Measurements from ENCODE around the gene IGF1R.

Gene IGF1R

DNA sequence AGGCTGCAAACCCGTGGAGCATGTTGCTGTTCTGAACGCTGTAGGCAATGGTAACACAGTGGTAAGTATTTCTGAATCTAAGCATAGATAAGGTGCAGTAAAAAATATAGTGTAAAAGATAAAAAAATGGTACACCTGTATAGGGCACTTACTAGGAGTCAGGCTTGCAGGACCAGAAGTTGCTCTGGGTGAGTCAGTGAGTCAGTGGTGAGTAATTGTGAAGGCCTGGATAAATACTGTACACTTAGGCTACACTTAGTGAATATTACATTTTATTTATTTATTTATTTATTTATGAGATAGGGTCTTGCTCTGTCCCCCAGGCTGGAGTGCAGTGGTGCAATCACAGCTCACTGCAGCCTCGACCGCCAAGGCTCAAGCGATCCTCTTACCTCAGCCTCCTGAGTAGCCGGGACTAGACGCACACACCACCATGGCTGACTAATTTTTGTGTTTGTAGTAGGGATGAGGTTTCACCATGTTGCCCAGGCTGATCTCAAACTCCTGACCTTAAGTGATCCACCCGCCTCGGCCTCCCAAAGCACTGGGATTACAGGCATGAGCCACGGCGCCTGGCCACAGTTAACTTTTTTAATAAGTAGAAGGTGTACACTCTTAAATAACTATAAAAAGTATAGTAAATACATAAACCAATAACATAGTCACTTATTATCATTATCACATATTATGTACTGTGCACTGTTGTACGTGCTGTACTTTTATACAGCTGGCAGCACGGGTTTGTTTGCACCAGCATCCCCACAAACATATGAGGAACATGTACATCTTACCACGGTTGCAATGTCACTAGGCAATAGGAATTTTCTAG lies 155.1 kb downstream of the IGF1R start:
- DNase-seq: no peak

DNA sequence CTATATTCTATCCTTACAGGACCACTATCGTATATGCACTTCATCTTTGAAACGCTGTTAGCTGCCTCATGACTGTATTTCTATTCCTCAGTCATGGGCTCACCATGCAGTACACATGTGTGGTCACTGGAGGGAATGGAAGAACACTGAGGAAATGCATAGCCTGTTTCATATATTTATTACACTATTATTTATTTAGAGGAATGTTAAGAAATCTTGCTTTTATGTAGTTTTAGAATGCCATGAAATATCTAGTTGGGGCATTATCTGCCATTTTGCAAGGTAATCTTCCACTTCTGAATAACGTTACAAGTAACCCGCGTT lies 155.7 kb downstream of the IGF1R start:
- DNase-seq: no peak

DNA sequence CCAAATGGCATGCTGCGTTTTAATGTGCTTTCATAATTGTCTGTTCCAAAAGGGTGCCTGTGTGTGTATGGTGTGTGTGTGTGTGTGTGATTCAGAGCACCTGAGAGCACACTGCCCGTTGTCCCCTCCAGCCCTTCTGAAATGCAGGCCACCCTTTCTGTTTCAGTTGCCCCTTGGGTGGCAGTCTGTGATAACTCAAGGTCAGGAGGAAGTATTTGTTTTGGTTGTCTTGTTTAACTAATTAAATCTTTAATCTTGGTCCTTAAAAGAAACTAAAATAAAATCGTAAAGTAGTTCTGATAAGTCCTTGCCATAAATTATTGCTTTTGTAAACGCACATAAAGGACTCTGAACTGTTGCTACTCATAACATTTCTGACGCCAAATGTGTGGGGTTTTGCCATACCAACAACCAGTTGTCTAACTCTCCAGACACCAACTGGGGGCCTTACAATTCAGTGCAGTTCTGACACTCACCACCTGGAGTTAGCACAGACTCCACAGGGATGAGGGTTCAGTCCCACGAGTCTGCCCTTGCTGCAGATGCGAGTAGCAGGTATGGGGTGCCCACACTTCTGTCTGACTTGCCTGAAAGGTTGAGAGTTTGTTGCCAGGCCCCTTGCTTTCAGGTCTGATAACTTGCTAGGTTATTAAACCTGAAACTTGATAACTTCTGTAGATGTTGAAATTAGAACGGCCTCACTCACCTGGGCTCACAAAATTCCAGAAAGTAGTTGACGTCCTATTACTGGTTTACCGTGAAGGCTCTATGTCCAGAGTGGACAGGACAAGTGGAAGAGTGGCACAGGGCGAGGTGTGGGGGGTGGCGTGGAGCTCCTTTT lies 157.3 kb downstream of the IGF1R start:
- no peak for DNase-seq

- DNase-seq: no peak
Observed at GRCh38 chr15:98806275-98806895, 158.0 kb downstream of the IGF1R start.

DNA sequence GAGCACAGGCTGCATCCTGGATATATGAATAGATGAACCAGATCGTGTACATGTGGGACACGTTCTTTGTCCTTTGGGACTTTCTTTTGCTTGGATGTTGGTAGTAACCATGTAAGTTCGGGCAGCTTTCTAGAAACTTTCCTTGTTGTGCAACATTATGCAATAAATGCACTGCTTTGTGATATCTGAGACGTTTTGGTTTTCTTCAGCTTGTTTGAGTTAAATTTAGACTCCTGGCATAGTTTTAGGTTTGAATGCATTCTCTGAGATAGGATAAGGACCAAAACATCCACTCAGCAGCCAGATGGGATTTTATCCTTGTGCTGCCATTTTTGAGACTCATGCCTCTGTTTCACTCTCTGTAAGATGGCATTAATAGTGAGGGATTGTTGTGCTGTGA lies 158.9 kb downstream of the IGF1R start:
- no peak for DNase-seq

GRCh38 chr15:98809273-98809672 lies 160.9 kb downstream of the IGF1R start:
- DNase-seq: no peak

DNA sequence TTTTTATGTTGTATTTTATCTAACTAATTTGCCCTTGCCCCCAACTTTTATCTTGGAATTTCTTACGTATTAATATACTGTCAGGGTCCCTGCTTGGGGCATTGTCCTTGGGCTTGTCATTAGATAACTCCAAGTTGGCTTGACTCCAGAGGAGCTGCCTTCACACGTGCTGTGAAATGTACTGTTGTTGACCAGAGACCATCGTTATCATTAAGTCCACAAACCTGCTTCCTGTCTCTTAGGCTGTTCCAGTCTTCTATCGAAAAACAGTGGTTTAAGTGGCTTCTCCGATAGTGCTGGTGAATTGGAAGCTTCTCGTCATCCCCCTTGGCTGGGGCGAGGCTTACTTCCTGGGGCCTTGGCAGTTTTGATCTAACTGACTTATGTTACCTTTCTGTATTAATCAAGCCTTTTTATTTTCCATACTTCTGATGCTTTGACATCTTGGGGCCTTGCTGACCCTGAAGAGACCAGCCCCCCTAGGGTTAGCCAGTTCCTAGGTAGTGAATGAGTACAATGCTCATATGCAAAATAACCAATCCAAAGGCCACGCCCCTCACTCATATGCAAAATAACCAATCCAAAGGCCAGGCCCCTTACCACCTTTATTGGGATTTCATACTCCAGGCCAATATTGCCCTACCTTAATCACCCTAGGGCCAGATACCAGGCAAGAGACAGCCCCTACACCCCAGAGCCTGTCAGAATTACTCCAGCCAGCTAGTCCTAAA lies 164.5 kb downstream of the IGF1R start:
- DNase-seq: no peak

DNA sequence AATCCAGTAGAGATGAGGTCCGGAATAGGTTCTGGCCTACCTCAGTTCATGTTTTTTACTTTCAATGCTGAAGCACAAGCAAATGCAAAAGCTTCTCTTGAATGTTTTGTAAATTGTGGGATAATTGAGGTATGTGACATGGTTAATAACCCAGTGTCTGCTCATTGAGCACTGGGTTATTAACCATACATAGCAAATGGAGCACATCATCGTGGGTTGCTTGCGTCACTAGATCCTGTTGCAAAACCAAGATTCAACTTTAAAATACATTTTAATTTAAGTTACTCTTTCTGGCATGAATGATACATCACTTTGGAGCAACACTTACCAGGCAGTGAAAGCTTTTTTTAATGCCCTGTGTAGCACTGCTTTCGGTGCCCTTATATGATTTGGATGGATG lies 165.6 kb downstream of the IGF1R start:
- no peak for DNase-seq

DNA sequence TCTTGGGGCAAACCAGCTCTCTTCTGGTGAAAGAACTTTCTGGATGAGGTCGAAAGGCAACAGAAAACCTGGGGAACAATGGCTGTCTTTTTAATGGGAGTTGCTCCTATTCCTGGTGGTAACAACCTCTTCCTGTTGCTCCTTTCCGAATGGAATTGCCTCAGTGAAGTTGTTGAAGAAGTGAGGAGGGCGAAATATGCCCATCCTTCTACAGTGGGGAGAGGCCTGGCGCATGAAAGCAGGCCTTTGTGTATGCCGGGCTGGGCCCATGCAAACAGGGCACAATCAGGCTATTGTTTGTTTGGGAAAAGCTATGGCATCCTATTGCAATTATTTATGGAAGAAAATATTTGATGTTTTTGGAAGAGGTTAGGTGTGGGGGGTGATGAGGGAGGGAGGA lies 166.9 kb downstream of the IGF1R start:
- no peak for DNase-seq

DNA sequence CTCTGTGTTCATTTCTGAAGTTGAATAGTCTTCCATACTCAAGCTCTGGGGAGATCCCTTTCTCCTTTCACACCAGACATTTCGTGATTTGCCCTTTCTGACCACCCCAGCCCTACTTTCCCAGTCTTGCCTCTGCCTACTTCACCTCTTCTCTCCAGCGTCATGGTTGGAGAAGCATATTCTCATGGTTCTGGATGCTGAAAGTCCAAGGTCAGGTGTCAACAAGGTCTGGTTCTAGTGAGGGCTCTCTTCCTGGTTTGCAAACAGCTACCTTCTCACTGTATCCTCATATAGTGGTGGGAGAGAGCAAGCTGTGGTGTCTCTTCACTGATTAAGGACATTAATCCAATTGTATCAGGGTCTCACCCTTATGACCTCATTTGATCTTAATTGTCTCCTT lies 169.4 kb downstream of the IGF1R start:
- DNase-seq: no peak

GRCh38 chr15:98823012-98823458 lies 174.7 kb downstream of the IGF1R start:
- DNase-seq: no peak

- no peak for DNase-seq
Observed at GRCh38 chr15:98823616-98824015, 175.3 kb downstream of the IGF1R start.

DNA sequence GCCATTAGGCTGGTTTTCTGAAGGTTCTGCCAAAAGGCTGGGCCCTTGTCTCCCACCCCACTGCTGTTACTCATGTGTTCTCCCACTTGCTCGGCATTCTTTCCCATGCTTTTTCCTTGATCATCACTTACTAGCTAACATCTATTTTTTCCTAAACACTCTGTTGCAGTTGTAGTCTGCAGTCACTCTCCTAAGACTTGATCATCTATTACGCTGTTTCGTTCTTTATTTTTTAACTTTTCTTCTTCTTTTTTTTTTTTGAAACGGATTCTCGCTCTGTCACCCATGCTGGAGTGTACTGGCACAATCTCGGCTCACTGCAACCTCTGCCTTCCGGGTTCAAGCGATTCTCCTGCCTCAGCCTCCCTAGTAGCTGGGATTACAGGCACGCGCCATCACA lies 176.3 kb downstream of the IGF1R start:
- no peak for DNase-seq

GRCh38 chr15:98826658-98827057 lies 178.3 kb downstream of the IGF1R start:
- no peak for DNase-seq

DNA sequence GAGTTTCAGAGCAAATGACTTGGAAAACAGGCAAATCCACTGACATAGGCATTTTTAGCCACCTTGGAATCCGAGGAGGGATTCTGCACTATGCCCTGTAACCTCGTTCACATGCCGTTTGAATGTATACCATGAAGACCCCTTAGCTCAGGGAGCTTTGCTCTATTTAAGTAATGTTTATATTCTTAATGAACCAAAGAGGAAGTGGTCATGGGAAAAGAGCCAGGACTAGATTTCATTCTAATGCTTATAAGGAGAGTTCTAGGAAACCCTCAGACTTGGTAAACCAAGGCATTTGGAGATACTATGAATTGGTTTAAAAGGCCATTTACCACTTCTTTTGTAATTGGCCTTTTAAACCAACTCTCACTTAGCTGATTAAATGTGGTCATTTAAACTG lies 178.9 kb downstream of the IGF1R start:
- DNase-seq: no peak

DNA sequence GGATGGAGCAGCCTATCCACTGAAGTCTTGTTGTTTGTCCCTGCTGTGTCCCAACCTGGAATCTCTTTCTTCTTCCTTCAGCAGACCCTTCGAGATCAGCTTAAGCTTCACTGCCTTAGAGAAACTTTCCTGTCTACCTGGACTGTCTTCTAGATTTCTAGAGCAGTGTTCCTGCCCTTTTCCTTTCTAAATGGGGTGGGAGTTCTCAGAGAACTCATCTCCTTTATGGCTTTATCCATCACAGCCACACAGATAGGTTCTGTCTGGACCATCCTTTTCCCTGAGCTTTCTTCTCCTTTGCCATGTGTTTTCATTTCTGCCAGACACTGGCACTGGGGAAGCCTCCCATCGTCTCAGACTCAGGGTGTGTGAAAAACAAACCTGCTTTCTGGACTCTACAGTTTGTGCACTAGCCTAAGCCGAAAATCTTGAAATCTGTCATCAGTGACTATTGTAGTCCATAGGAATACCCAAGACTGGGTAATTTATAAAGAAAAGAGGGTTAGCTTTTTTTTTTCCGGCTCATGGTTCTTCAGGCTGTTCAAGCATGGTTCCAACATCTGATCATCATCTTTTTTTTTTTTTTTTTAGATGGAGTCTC lies 181.8 kb downstream of the IGF1R start:
- no peak for DNase-seq

- DNase-seq: no peak
Observed at GRCh38 chr15:98834976-98835375, 186.6 kb downstream of the IGF1R start.

GRCh38 chr15:98835876-98836275 lies 187.5 kb downstream of the IGF1R start:
- no peak for DNase-seq

DNA sequence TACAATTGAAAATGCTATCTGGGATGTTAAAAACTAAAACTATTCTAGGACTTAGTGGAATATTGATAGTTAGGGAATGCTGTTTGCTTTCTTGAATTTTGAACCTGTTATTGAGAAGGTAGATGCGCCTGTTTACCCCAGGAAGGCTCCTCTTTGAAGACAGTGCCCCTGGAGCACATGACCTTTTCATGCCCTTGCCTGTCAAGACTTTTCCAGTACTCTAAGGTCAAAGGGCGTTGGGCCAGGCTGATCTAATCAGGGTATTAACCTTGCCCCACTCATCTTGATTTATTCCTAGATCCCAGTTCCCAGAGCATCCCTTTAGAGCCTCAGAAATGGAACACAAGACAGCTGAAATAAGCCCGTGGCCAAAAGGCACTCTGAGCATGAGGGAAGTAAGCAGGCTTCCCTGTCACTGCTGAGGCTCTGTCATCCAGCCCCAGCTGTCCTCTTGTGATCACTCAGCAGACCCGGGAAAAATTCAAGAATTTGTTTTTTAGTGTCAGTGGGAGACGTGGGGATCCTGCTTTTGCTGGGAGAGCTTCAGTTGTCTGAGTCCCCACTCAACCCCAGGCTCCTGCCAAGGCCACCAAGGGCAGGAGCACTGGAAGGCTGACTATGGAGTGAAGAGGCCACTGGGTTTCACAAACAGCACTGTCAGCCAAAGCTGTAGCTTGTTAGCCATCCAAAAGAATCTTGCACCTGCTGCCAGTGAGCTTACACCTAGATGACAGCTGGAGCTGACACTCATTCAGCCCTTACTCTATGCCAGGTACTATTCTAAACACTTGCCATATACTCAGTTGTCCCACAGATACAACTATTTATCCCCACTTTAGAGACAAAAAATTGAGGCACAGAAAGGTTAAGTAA lies 190.3 kb downstream of the IGF1R start:
- no peak for DNase-seq

DNA sequence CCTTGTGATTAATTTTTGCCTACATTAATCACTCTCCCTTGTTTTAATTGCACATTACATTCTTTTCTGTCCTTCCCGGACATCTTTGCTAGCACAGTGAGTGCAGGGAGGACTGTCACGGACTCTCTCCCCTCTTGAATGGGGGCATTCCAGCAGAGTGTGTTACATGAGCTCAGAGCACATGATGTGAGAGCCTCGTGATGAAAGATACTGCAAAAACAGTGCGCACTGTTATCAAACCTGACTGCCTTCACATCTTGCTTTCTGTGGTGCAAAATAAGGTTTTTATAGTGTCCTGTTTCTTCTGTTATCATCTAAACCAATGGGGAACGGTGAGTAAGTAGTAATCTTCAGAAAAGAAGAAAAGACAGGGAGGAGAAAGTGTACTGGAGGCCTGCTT lies 191.7 kb downstream of the IGF1R start:
- DNase-seq: no peak

- no peak for DNase-seq
Observed at GRCh38 chr15:98841419-98841970, 193.2 kb downstream of the IGF1R start.

Measured in NCI-H1436 (cell line).